ENCODE measurements around the gene PPP1R27.

PPP1R27 gene

DNA sequence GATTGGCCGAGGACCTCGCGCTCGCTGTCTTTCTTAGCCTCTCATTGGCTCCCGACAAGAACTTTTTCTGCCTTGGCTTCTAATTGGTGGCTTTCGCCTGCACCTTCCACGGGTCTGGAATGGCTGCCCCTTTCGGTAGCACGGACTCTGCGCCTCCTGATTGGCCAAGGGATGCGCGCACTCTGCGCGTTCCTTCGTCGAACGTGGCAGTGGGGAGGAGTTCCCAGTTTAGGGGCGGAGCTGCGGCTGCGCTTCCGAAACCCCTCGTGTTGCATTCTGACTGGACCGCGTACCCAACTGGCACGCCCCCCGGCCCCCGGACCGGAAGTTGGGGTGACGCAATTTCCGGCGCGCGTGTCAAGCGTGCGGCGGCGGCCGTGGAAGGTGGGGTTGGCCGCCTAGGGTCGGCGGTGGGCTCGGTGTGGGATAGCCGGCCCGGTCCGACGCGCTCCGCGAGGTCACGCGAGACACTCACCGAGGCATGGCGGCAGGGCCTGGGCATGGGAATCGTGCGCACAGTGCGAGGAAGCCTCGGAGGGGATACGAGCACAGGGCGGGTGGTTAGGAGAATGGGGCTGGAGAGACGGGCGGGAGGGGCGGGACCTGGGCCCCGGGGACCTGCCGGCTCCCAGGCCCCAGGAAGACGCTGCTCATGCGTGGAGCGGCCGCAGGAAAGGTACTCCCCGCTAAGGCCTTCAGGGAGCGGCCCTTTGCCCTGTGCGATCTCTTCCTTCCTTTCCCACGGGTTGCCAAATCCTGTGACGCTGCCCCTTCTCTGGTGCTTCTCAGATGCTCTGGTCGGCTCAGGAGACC lies 26.1 kb upstream of the PPP1R27 start:
- DNase-seq = peak; percentile 100

DNA sequence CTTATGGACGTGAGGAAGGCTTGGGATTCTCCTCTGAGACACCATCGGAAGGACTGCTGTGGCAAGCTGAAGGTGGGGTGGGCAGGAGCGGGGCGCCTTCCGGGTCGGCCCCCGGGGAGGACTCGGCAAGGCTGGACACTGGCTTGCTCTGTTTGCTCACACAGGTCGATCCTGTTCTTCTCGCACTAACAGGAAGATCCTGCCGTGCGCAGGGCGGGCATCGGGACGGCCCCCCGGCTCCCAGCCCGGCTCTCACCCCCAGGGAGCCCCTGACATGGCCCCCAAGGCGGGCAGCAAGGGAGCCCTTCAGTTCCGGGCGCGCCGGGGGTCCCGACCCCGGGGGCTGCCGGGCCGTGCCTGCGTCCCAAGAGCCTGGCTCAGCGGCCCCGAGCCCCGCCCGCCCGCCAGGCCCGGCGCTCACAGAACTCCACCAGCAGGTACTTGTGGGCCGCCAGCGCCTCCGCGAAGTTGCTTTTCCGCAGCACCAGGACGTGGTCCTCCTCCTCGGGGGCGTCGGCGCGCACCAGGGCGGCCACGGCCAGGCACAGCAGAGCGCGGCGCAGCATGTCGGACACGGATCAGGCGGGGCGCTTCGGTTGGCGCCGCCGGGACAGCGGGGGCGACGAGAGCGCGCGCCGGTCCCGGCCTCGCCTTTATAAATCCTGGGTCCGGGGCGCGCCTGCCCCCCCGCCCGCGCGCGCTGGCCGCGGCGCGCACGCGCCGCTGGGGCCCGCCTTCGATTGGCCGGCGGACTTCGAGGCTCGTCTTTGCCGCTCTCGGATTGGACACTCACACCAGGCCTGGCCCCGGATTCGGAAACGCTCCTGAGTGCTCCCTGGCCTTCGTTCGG lies 25.3 kb upstream of the PPP1R27 start, which contains the start of gene P4HB:
Gene P4HB (minus strand): TSS at position 630 of the 850 bp plus-strand sequence. CDS start 64 bp downstream, at position 566.
- DNase-seq = peak; percentile 19

DNA sequence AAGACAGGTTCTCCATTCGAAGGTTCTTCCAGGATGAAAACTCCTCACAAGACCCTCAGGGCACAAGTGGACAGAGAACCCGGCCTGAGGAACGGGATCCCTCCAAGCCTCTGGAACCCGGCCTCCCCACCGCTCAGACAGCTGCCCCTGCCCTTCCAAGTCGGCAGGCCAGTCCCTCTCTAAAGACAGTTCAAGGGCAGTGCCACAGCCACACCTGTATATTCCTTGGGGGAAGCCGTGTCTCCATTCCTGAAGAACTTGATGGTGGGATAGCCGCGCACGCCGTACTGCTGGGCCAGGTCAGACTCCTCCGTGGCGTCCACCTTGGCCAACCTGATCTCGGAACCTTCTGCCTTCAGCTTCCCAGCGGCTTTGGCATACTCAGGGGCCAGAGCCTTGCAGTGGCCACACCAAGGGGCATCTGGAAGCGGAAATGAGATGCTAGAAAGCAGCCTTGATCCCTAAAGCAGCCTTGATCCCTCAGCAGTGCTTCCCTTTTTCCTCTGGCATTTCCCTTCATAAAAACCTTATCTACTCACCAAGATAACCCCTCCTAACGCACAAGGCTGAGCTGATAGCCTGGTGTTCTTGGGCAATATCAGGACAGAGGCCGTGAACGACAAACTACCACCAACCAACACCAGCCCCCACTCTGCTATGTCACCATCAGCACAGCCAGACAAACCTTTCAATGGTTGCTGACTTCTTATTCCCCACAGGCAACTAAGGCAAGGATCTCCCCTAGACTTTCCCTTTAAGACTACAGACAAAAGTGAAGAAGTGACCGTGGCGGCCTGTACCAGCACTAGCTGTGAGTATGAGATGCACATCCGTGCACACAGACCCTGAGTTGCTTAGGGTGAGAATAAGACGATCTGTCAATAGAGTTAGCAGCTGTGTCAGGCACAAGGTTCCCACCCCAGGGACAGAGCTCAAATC lies 24.4 kb upstream of the PPP1R27 start:
- no peak for DNase-seq

DNA sequence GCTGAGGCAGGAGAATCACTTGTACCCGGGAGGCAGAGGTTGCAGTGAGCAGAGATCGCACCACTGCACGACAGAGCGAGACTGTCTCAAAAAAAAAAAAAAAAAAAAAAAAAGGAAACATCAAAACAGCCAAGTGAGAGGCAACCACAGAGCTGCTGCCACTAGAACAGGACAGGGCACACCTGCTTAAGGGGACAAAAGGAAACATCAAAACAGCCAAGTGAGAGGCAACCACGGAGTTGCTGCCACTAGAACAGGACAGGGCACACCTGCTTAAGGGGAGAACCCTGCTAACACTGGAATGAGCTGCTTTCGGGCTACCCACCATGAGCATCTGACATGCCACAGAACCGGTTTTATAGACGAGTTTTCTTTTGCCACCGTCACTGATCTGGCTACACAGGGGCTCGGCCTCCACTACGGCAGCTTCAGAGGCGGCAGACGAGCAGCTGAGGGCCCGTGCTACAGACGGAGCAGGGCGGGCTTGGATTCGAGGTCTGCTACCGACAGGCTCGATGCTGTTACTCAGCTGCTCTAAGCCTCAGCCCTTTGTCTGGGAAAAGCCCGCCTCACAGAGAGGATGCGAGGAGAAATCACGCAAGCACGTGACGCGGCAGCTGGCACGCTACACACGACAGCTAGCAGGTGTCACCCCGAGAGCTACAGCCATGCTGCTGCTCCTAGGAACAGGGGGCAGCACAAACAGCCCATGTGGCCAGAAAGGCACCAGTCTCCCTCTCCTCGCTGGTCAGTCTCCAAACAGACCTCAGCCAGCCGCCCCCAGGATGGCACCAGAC lies 23.5 kb upstream of the PPP1R27 start:
- no peak for DNase-seq

DNA sequence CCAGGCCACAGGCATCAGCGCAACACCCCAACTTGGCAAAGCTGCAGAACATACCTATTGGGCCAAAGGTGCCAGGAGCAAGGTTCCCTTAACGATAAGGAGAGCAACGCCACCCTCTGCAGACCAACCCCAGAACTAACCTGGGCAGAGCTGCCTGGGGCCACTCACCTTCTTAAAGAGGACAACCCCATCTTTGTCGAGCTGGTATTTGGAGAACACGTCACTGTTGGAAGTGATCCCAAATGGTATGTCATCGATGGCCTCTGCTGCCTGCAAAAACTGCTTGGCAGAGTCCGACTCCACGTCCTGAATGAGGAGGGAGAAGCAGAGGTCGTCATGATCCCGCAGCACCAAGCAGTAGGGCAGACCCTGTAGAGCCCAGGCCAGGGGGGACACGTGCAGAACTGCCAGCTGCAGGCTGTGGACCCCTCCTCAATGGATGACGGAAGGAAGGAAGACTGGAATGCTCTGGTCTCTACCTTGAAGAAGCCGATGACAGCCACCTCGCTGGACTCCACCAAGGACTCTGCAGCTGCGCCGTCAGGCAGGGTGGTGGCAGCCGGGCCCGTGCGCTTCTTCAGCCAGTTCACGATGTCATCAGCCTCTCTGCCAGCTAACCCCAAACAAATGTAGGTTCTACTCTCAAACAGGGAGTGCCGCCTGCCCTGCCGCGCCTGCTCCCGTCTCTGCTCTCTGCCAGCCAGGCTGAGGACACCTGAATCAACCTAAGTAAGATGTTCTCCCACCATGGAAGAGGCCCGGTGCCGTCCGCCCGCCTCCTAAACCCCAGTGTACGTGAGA lies 20.3 kb upstream of the PPP1R27 start:
- DNase-seq = no peak

DNA sequence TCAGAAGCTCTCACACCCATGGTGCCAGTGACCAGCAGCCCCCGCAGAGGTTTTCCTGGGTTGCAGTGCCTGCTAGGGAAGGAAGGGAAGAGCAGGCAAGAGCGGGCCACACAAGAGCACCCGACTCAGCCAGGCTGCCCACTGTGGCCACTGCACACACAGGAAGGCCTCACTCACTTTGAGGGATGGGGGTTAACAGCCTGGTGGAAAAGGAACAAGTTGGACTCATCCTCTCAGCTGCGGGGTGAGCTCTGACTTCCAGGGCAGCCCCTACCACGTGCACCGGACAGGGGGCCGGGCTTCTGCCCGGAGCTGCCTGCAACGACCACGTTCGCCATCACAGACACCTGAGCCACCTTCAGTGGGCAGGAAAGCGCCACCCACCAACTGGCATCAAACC lies 17.4 kb upstream of the PPP1R27 start:
- DNase-seq = no peak

DNA sequence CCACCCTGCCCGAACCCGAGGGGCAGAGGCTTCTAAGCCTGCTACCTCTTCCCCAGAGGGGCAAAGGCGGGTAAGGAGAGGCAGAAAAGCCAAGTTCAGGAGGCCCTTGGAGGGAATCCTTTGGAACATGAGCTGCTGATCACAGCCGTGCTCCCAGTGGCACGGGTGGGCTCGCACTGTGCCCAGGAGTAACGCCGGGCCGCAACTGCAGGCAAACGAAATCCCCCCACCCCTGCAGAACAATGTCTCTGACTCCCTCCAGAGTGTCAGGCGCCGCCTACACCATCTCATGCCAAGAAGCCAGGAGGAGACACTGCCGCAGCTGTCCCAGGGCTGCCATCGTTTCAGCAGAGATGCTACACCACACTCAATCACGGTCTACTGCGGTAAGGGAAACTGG lies 16.6 kb upstream of the PPP1R27 start:
- no peak for DNase-seq

DNA sequence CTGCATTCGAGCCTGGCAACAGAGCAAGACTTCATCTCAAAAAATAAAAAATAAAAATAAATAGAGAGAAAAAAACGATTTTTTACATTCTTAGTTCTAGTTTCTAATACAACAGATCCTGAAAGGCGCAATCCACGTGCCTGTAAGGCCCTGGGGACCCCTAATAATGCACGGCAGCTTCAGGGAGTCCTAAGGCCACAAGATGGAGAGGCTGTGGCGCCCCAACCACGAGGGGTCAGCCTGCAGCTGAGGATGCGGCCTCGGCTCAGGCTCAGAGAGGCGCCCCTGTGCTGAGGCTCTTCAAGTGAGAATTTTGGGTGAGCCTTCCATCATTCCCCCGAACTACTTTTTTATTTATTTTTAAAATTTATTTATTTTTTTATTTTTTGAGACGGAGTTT lies 14.6 kb upstream of the PPP1R27 start:
- no peak for DNase-seq

DNA sequence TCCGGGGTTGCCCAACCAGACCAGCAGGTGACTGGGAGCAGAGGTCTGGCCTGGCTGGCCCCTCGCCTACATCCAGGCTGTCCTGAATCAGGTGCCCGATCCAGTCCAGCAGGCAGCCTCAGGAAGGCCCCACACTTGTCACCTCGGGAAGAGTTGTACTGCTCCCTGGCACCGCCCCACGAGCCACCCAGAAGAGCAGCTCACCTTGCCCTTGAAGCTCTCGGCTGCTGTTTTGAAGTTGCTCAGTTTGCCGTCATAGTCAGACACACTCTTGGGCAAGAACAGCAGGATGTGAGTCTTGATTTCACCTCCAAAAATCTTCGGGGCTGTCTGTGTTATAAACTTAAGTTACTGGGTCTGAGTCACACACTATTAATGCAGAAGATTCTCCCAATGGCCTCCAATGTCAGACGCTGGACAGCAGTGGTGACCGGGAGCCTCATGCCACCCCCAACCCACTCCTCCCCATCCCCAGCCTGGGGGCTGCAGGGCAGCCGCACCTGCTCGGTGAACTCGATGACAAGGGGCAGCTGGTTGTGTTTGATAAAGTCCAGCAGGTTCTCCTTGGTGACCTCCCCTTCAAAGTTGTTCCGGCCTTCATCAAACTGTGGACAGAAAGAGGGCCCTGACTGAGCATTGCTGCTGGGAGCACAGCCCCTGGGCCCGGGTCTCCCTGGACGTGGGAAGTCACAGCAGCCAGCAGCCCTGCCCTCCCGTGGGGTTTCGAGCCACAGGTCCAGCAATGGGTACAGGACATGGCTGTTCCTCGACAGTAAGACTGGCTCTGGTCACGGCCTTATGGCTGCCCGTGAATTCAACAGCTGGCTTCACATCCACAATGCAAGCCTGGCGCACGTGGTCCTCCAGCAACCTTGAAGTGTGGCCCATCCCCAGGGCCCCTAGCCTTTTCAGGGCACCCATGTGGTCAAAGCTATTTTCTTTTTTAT lies 12.2 kb upstream of the PPP1R27 start:
- DNase-seq = no peak

DNA sequence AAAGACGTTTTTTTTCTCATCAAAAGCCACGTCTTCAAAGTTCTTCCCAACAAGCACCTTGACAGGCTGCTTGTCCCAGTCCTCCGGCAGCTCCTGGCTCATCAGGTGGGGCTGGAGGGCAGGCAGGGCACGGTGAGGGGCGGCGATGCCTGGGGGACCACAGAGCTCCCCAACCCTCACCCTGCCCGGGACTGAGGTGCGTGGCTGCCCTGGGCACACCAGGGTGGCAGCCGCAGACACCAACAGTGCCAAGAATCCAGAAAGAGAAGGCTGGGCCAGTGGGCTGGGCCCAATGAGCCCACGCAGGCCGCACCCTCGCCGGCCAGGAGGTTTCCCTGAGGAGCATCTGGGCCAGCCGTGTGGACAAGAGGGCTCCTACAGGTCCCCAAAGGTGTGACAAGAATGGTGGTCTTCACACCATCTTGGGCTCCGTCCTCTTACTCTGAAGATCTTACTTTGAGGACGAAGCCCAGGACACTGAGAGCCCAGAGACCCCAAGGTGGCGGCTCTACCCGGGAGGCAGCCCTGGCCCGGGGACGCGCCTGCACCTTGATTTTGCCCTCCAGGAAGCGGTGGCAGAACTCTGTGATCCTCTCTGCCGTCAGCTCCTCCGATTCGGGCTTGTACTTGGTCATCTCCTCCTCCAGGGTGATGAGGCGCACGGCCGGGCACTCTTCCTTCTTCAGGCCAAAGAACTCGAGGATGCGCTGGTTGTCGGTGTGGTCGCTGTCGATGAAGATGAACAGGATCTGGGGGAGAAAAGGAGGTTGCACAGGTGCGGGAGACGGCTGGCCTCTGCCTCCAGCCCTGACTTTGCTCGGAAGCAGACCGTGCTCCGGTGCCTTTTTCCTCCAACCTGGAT lies 11.3 kb upstream of the PPP1R27 start:
- DNase-seq = no peak

DNA sequence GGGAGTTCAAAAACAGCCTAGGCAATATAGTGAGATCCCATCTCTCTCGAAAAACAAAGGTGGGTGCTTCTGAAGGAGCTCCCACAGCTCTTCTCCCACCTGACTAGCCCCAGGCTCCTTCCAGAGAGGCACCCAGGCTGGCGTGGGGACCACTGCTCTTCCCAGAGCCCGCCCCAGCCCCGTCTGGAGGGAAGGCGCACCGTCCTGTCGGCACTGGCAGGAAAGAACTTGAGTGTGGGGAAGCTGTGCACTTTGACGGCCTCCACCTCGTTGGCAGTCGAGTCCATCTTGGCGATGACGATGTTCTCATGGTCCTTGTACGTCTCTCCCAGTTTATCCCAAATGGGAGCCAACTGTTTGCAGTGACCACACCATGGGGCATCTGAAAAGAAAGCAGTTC lies 10.5 kb upstream of the PPP1R27 start:
- DNase-seq = no peak

DNA sequence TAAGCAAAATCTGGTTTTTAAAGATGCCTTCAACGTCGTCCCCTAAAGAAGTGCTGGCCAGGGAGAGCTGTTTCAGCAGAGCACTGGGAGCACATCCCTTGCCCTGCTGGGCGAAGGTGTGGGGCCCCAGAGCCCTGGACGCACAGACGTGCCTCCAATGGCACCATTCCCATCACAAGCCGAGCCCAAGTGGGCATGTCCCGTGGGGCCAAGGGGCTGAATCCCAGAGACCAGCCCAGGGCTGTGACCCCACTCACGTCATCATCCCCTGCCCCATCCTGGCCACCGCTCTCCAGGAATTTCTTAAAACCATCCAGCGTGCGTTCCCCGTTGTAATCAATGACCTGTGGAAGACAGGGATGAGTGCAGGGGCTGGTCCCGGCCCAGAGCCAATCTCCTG lies 10.0 kb upstream of the PPP1R27 start:
- no peak for DNase-seq

DNA sequence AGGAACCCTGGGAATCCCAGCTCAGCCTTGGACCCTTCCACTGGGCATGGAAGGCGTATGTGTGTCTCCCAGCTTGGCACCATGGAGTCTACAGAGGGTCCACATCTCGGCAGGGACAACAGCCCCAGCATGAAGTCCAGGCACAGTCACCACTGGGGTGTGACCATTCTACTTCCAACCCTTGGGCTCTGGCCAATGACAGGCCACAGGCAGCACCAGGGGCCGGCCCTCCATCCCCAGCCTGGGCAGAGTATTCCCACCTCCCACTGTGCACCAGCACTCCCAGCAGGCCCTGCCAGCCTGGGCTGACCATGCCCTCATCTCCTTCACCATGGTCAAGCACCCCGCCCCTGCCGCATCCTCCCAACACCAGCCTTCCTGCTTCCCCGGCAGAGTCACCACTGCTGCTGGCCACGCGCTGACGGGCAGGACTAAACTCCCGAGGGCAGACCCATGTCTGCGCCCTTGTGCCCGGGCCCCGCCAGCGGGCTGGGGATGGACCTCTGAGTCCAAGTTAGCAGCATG lies 9.5 kb upstream of the PPP1R27 start:
- DNase-seq = no peak

DNA sequence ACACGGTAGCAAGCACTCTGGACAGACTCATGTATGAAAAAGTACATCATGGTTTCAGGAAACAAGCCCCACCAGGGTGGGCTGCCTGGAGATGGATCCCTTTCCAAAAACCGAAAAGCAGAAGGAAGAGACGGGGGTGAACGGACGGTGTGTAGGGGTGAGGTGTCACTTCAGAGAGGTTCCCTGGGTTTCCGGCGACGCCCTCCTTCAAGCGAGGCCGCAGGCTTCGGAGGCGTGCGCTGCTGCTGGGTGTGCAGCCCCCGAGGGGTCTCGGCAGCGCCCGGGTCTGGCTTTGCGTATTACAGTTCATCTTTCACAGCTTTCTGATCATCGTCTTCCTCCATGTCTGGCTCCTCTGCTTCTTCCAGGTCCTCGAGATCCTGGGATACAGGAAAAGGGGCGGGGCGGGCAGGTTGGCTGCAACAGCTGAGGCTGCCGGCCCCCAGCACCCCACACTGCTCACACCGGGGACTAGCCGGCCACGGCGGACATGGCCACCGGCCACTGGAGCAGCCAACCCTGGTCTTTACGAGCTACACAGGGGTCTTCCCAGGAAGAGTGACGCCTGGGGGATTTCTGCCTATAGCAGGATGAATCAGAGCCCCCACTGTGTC lies 9.0 kb upstream of the PPP1R27 start:
- no peak for DNase-seq

DNA sequence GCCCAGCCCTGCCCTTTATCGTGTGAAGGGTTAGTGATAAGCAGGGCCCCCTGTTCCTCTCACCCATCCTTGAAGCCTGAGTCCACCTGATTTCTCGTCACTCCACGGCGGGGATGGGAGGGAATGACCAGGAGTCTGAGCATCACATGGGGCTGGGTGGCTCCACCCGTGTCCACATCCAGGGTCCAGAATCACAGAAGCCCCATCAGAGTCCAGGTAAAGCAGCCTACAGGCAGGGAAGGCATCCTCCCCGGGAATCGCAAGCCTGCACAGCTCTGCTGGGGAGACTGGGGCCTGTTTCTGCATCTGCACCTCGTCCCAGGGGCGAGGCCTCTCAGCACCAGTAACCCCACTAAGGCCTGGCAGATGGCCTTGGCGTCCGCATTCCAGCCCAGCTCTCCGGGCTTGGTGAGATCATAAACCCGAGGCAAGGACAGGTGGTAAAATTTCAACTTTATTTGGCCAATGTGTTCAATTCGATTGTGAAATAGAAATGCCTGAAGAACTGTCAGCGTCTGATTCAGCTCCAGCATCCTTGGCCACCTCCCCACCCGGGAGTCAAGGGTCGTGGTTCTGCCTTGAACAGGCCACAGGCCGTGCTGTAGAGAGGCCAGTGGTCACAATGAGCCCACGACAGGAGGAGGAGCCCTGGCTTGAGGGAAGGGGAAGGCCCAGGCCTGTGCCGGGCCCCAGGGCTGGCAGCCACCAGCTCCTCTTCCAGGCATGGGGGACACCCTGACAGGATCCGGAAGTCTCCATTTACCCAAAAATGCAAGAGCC lies 8.1 kb upstream of the PPP1R27 start:
- no peak for DNase-seq

DNA sequence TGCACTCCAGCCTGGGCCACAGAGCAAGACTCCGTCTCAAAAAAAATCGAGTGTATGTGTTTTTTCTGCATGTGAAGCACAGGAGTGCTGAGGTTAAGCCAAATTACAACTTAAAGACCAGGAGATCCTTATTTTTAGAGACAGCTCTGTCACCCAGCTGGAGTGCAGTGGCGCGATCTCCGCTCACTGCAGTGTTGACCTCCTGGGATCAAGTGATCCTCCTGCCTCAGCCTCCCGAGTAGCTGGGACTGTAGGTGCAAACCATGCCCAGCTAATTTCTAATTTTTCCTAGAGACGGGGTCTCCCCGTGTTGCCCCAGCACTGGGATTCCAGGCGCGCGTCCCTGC lies 7.5 kb upstream of the PPP1R27 start:
- no peak for DNase-seq

DNA sequence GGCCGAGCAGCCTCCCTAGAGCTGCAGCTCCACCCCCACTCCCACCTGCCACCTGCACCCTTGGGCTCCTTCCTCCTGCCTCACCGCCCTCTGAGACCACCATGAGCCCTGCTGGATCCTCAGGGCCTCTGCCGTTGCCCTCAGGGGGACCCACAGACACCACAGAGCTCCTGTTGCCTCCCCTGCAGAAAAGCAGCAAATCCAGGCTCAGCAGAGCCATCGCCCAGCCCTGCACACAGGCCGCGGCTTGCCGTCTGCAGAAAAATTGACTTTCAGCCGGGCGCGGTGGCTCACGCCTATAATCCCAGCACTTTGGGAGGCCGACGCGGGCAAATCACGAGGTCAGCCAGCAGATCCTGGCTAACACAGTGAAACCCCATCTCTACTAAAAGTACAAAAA lies 7.0 kb upstream of the PPP1R27 start:
- no peak for DNase-seq
